GM23248 (cell line): ENCODE data around the gene HDGF. TPM values are rescaled to one million over a fixed set of nuclear protein-coding genes. Genes with fewer than 3 reads are reported as not detected.
A peak's percentile ranks its signal among the peaks of the same experiment; 100 is the strongest.

Experiments used
- DNase-seq: peaks from one replicate; pipeline ENCODE4 v3.0.0-alpha.2; 2015
- H2AFZ ChIP-seq: fragments of 200-600 bp; sonication (generic); 2 replicates; pipeline ENCODE4 v1.6.1; 2016; ENCODE audit warnings: antibody characterized with exemption
- H3F3A ChIP-seq: fragments of 200-600 bp; sonication (generic); 2 replicates; pipeline ENCODE4 v1.6.1; 2016; ENCODE audit warnings: mild to moderate bottlenecking, antibody characterized with exemption, mixed run types; ENCODE audit not compliant: insufficient read depth
- H3K27ac ChIP-seq: fragments of 200-600 bp; sonication (generic); 2 replicates; pipeline ENCODE4 v1.5.1; 2016; ENCODE audit warnings: mild to moderate bottlenecking
- H3K27me3 ChIP-seq: fragments of 200-600 bp; sonication (generic); replicated peaks from 2 replicates; pipeline ENCODE4 v1.6.1; 2016; ENCODE audit warnings: mild to moderate bottlenecking; ENCODE audit not compliant: insufficient read depth
- H3K36me3 ChIP-seq: fragments of 200-600 bp; sonication (generic); 2 replicates; pipeline ENCODE4 v1.6.1; 2016; ENCODE audit warnings: low read depth, mild to moderate bottlenecking
- H3K4me1 ChIP-seq: fragments of 200-600 bp; sonication (generic); 2 replicates; pipeline ENCODE4 v1.6.1; 2016; ENCODE audit warnings: mild to moderate bottlenecking; ENCODE audit not compliant: insufficient read depth
- H3K4me2 ChIP-seq: fragments of 200-600 bp; sonication (generic); one replicate; pipeline ENCODE4 v1.6.1; 2016; ENCODE audit warnings: mild to moderate bottlenecking; ENCODE audit not compliant: unreplicated experiment
- H3K4me3 ChIP-seq: fragments of 200-600 bp; sonication (generic); 2 replicates; pipeline ENCODE4 v1.5.1; 2016; ENCODE audit warnings: mild to moderate bottlenecking
- H3K79me2 ChIP-seq: fragments of 200-600 bp; sonication (generic); 2 replicates; pipeline ENCODE4 v1.6.1; 2016; ENCODE audit warnings: mild to moderate bottlenecking; ENCODE audit not compliant: insufficient read depth
- H3K9ac ChIP-seq: fragments of 200-600 bp; sonication (generic); 2 replicates; pipeline ENCODE4 v1.6.1; 2016; ENCODE audit warnings: mild to moderate bottlenecking
- H3K9me2 ChIP-seq: fragments of 200-600 bp; sonication (generic); 2 replicates; pipeline ENCODE4 v1.6.1; 2016; ENCODE audit warnings: mixed run types, mild to moderate bottlenecking, moderate library complexity; ENCODE audit not compliant: insufficient read depth
- H3K9me3 ChIP-seq: fragments of 200-600 bp; sonication (generic); one replicate; pipeline ENCODE4 v1.6.1; 2017; ENCODE audit warnings: low read depth
- H4K20me1 ChIP-seq: fragments of 200-600 bp; sonication (generic); 2 replicates; pipeline ENCODE4 v1.6.0; 2016; ENCODE audit not compliant: insufficient read depth
- EZH2 ChIP-seq: fragments of 200-600 bp; sonication (generic); IDR thresholded peaks from 2 replicates; pipeline ENCODE4 v1.6.1; 2018; ENCODE audit warnings: antibody characterized with exemption, mild to moderate bottlenecking; ENCODE audit not compliant: insufficient read depth, poor library complexity, severe bottlenecking
- EZH2phosphoT487 ChIP-seq: fragments of 200-600 bp; sonication (generic); IDR thresholded peaks from 2 replicates; pipeline ENCODE4 v1.6.1; 2018; ENCODE audit warnings: antibody characterized with exemption, moderate library complexity, mild to moderate bottlenecking, low read depth; ENCODE audit not compliant: insufficient read depth
- WGBS, 2 experiments: methylation state at CpG; one replicate each; pipeline ENCODE4 v1.1.6; 2015 to 2017; ENCODE audit warnings: low lambda C conversion rate in 2 of 2, low coverage in 1 of 2; ENCODE audit errors: missing lambda C conversion rate in 2 of 2; 5-methylcytosine and 5-hydroxymethylcytosine counted together
- in situ Hi-C: fragments of 300-500 bp; cut with MboI; formaldehyde crosslinking; loops from 2 replicates; pipeline ENCODE4 v1.15.0; 2020
- polyA plus RNA-seq: library from polyadenylated mRNA; unstranded; fragments of >200 nt; fragmentation: Nextera tagmentation; extraction: Ambion mirVana; gene quantifications from 2 replicates; pipeline ENCODE4 v1.2.1, GENCODE V29; 2016
- total RNA-seq: library from RNA; depleted of rRNA; stranded (reverse); fragments of >200 nt; shearing (Covaris generic); gene quantifications from 2 replicates; pipeline ENCODE4 v1.2.3, GENCODE V29; 2014

The HDGF gene
- total and polyA plus RNA-seq, 2 experiments from 2014 or later: 95.4 to 185 TPM

DNA sequence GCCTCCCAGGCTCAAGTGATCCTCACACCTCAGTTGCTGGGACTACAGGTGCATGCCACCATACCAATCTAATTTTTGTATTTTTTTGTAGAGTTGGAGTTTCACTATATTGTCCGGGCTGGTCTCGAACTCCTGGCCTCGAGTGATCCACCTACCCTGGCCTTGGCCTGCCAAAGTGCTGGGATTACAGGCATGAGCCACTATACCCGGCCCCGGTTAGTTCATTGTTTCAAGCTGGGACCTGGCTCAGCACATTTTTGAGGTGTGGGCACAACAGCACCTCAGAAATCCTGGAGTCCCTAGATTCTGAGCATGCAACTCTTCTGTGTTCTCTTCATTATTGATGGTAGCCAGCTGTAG, 43.9 kb upstream of the HDGF start:
- WGBS, 2 experiments: 98 to 99% methylated on average over 5 of the region's 5 CpGs
- Histone ChIP-seq H3F3A (peaks cover 52% of the 10 kb centered on the region), H3K4me1 (peaks cover 16% of the 10 kb centered on the region), H3K36me3 (peaks cover 65% of the 10 kb centered on the region), H3K79me2 (peaks cover 14% of the 10 kb centered on the region), H3K9ac (no peak overlapping the region), H3K27ac (no peak overlapping the region), H2AFZ (no peak overlapping the region), H4K20me1 (peaks cover 2% of the 10 kb centered on the region; the same call in 1 of the 2 replicates), H3K9me3 (no peaks in the 10 kb centered on the region), H3K27me3 (no peaks in the 10 kb centered on the region), H3K9me2 (no peaks in the 10 kb centered on the region), H3K4me3 (no peak overlapping the region), H3K4me2 (no peak overlapping the region)
- DNase-seq: no peak
- TF ChIP-seq EZH2phosphoT487 (no peak), EZH2 (no peak)
- in situ Hi-C loops: loop anchor here (10.0 kb wide), 1 partner anchor 89 kb away; no protein-coding TSS in a partner anchor

DNA sequence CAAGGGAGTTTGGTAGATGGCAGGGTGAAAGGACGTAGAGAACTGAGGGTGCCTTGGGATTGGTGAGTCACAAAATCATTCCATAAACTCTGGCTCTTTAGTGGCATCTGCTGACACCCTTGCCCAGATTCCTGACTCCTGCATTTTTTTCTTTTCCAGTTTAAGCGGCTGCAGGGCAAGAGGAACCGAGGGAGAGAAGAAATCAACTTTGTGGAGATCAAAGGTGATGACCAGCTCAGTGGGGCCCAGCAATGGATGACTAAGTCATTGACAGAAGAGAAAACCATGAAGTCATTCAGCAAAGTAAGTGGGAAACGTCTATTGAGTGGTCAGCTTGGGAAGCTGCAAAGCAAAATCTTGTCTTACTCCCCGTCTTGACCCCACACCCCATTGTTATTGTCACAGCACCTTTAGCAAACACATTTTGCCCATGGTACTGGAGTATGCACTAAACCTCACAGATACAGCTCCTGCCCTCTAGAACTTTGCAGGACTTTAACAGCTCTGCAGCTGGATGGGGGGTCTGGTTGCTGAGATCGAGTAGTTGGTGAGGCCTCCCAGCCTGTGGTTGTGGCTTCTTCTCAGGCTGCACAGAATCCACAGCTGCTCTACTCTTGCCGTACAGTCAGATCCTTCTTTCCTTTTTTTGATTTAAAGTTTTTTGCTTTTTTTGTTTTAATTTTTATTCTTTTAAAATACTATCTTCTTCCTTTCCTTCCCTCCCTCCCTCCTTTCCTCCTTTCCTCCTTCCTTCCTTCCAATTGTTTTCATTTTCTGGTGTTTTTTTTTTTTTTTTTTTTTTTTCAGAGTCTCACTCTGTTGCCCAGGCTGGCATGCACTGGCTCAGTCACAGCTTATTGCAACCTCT, 43.3 kb upstream of the HDGF start:
- in situ Hi-C loops: loop anchor here (10.0 kb wide), 1 partner anchor 90 kb away; no protein-coding TSS in a partner anchor
- peak; percentile 37 for DNase-seq
- H3K9ac ChIP-seq: no peak overlapping the region
- H3K4me1 ChIP-seq: peaks cover 10% of the 10 kb centered on the region
- H3K27ac ChIP-seq: no peak overlapping the region
- H3K27me3 ChIP-seq: no peaks in the 10 kb centered on the region
- H3K79me2 ChIP-seq: peaks cover 20% of the 10 kb centered on the region
- H3K9me3 ChIP-seq: no peaks in the 10 kb centered on the region
- WGBS, 2 experiments: 61 to 65% methylated on average over 7 of the region's 7 CpGs
- H2AFZ ChIP-seq: no peak overlapping the region
- H3K4me2 ChIP-seq: no peak overlapping the region
- TF ChIP-seq EZH2phosphoT487: no peak
- no peak for TF ChIP-seq EZH2
- peaks cover 6% of the 10 kb centered on the region; the same call in 1 of the 2 replicates for H4K20me1 ChIP-seq
- no peaks in the 10 kb centered on the region for H3K9me2 ChIP-seq
- no peak overlapping the region for H3K4me3 ChIP-seq
- H3K36me3 ChIP-seq: peaks cover 64% of the 10 kb centered on the region
- peaks cover 46% of the 10 kb centered on the region for H3F3A ChIP-seq

DNA sequence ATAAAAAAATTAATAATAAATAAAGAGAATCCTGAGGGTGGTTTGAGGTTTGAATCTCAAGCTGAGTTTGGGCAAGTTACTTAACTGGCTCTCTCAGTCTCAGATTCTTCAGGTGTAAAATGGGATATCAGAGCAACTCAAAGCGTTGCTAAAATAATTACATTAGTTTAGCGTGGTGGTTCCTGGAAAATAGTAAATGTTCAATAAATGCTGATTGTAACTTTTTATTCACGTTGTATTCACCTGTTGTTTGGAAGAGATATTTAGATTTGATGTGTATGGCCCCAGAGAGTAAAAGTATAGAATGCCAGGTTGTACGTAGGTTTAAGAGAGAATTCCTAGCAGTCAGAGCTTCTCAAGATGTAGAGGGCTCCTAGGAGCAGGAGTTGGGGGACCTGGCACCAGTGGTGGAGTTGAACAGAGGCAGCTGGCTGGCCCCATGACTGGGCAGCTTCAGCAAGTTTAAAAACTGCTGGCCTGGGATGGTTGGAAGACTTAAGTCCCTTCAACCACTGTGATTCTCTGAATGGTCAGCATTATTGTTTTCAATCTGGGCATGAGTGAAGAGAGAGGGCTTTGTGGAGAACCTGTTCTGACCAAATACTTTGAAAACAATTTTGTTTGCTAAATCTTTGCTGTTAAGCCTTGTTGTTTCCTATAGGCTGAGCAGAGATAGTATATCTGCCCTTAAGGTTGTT, 38.3 kb upstream of the HDGF start:
- Histone ChIP-seq H2AFZ (no peak overlapping the region), H3K36me3 (peaks cover 30% of the 10 kb centered on the region), H3K4me2 (no peak overlapping the region), H3K9ac (no peak overlapping the region), H3K9me3 (no peaks in the 10 kb centered on the region), H3K79me2 (peaks cover 64% of the 10 kb centered on the region), H3F3A (peaks cover 8% of the 10 kb centered on the region), H3K9me2 (no peaks in the 10 kb centered on the region), H3K4me3 (no peak overlapping the region), H3K27ac (no peak overlapping the region), H4K20me1 (peaks cover 6% of the 10 kb centered on the region; the same call in 1 of the 2 replicates), H3K4me1 (no peaks in the 10 kb centered on the region), H3K27me3 (no peaks in the 10 kb centered on the region)
- in situ Hi-C loops: loop anchor here (10.0 kb wide), 1 partner anchor 95 kb away; no protein-coding TSS in a partner anchor
- 91 to 92% methylated on average over 4 of the region's 4 CpGs for WGBS, 2 experiments
- DNase-seq: no peak
- no peak for TF ChIP-seq EZH2phosphoT487
- no peak for TF ChIP-seq EZH2

DNA sequence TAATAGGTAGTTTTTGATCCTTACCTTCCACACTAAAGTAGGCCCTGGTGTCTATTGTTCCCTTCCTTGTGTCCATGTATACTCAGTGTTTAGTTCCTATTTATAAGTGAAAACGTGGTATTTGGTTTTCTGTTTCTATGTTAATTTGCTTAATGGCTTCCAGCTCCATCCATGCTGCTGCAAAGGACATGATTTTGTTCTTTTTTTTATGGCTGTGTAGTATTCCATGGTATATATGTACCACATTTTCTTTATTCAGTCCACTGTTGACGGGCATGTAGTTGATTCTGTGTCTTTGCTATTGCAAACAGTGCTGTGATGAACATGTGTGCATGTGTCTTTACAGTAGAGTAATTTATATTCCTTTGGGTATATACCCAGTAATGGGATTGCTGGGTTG, 36.7 kb upstream of the HDGF start:
- no peak overlapping the region for H2AFZ ChIP-seq
- no peak for DNase-seq
- in situ Hi-C loops: no loop called here
- no peak overlapping the region for H3K27ac ChIP-seq
- peaks cover 19% of the 10 kb centered on the region; the same call in 1 of the 2 replicates for H3K36me3 ChIP-seq
- H3K4me1 ChIP-seq: no peaks in the 10 kb centered on the region
- H3K27me3 ChIP-seq: no peaks in the 10 kb centered on the region
- H3K4me3 ChIP-seq: no peak overlapping the region
- H4K20me1 ChIP-seq: peaks cover 6% of the 10 kb centered on the region; the same call in 1 of the 2 replicates
- no peak overlapping the region for H3K9ac ChIP-seq
- no peak overlapping the region for H3K4me2 ChIP-seq
- TF ChIP-seq EZH2phosphoT487: no peak
- TF ChIP-seq EZH2: no peak
- no peaks in the 10 kb centered on the region for H3K9me3 ChIP-seq
- H3K79me2 ChIP-seq: peaks cover 77% of the 10 kb centered on the region
- WGBS, 2 experiments: 73 to 78% methylated on average over 2 of the region's 2 CpGs
- no peaks in the 10 kb centered on the region for H3K9me2 ChIP-seq
- H3F3A ChIP-seq: peaks cover 5% of the 10 kb centered on the region; the same call in 1 of the 2 replicates
